K562 (cell line): ENCODE measurements around the gene EXOC6. TPM values are rescaled to one million over a fixed set of nuclear protein-coding genes. Genes with fewer than 3 reads are reported as not detected.
A peak's percentile ranks its signal among the peaks of the same experiment; 100 is the strongest.

ENCODE experiments used
- ARID1B ChIP-seq: fragments of 450-650 bp; IDR thresholded peaks from 2 replicates; pipeline ENCODE4 v1.6.1; 2016; ENCODE audit warnings: antibody characterized with exemption, mild to moderate bottlenecking, inconsistent platforms
- FOXK1 ChIP-seq: sonication (generic); formaldehyde crosslinking; IDR thresholded peaks from 2 replicates; pipeline ENCODE4 v1.8.0; 2022; ENCODE audit warnings: missing genetic modification reagents, mild to moderate bottlenecking, borderline replicate concordance
- GMEB1 ChIP-seq: fragments of 250-450 bp; sonication (Bioruptor Pico); IDR thresholded peaks from 2 replicates; pipeline ENCODE4 v1.4.0; 2020; ENCODE audit warnings: mild to moderate bottlenecking
- HMG20B ChIP-seq: fragments of 250-450 bp; sonication (Bioruptor Pico); IDR thresholded peaks from 2 replicates; pipeline ENCODE4 v1.5.0; 2021; ENCODE audit warnings: mild to moderate bottlenecking
- ILK ChIP-seq: fragments of 450-650 bp; IDR thresholded peaks from 2 replicates; pipeline ENCODE4 v1.6.1; 2016; ENCODE audit warnings: missing genetic modification characterization, low read depth, mild to moderate bottlenecking, missing compliant biosample characterization, moderate library complexity, borderline replicate concordance
- MECOM ChIP-seq: fragments of 250-450 bp; sonication (Bioruptor Pico); IDR thresholded peaks from 2 replicates; pipeline ENCODE4 v1.8.0; 2022; ENCODE audit warnings: inconsistent platforms
- MEF2A ChIP-seq: IDR thresholded peaks from 2 replicates; pipeline ENCODE4 v1.6.1; 2011; ENCODE audit warnings: low read depth, mild to moderate bottlenecking, low read length, moderate library complexity; ENCODE audit not compliant: control insufficient read depth
- MTA1 ChIP-seq: fragments of 450-650 bp; IDR thresholded peaks from 2 replicates; pipeline ENCODE4 v1.6.1; 2017; ENCODE audit warnings: borderline replicate concordance
- NBN ChIP-seq: fragments of 450-650 bp; IDR thresholded peaks from 2 replicates; pipeline ENCODE4 v1.6.1; 2016; ENCODE audit warnings: low read depth, mild to moderate bottlenecking
- NCOA1 ChIP-seq: fragments of 450-650 bp; IDR thresholded peaks from 2 replicates; pipeline ENCODE4 v1.6.1; 2016; ENCODE audit warnings: low read depth
- NR1H2 ChIP-seq: sonication (generic); formaldehyde crosslinking; IDR thresholded peaks from 2 replicates; pipeline ENCODE4 v1.4.0; 2020; ENCODE audit warnings: mild to moderate bottlenecking, missing genetic modification reagents
- RBBP5 ChIP-seq: fragments of 200-600 bp; sonication (generic); IDR thresholded peaks from 2 replicates; pipeline ENCODE4 v1.6.1; 2012; ENCODE audit warnings: borderline replicate concordance, mild to moderate bottlenecking, low read length, control low read depth, inconsistent platforms; ENCODE audit not compliant: insufficient read depth, poor library complexity, severe bottlenecking
- RBM39 ChIP-seq: fragments of 200-400 bp; formaldehyde crosslinking; optimal IDR thresholded peaks from 2 replicates; pipeline ENCODE3; 2018; ENCODE audit warnings: low read depth, low read length
- RNF219 ChIP-seq: fragments of 250-450 bp; sonication (Bioruptor Pico); IDR thresholded peaks from 2 replicates; pipeline ENCODE4 v1.5.0; 2022; ENCODE audit warnings: mild to moderate bottlenecking
- SIN3B ChIP-seq: fragments of 450-650 bp; IDR thresholded peaks from 2 replicates; pipeline ENCODE4 v1.6.1; 2017; ENCODE audit warnings: low read depth, mild to moderate bottlenecking, moderate library complexity
- SLC30A9 ChIP-seq: fragments of 250-450 bp; sonication (Bioruptor Pico); IDR thresholded peaks from 2 replicates; pipeline ENCODE4 v1.8.0; 2022; ENCODE audit warnings: mild to moderate bottlenecking, moderate library complexity
- SMAD3 ChIP-seq: fragments of 450-650 bp; formaldehyde crosslinking; conservative IDR thresholded peaks from 2 replicates; pipeline ENCODE4 v1.4.0; 2020; ENCODE audit warnings: mild to moderate bottlenecking
- SMAD4 ChIP-seq: fragments of 250-450 bp; sonication (Bioruptor Pico); conservative IDR thresholded peaks from 2 replicates; pipeline ENCODE4 v1.8.0; 2021; ENCODE audit warnings: inconsistent platforms, mild to moderate bottlenecking, moderate library complexity
- SP1 ChIP-seq: sonication (generic); formaldehyde crosslinking; IDR thresholded peaks from 2 replicates; pipeline ENCODE4 v1.8.1; 2022; ENCODE audit warnings: mild to moderate bottlenecking, missing genetic modification reagents
- ZBTB17 ChIP-seq: fragments of 450-650 bp; formaldehyde crosslinking; IDR thresholded peaks from 2 replicates; pipeline ENCODE4 v1.4.0; 2020; ENCODE audit warnings: mild to moderate bottlenecking
- ZNF133 ChIP-seq: fragments of 250-450 bp; sonication (Bioruptor Pico); IDR thresholded peaks from 2 replicates; pipeline ENCODE4 v1.4.0; 2020; ENCODE audit warnings: mild to moderate bottlenecking
- ZNF175 ChIP-seq: fragments of 200-800 bp; sonication (Bioruptor generic); IDR thresholded peaks from 2 replicates; pipeline ENCODE4 v1.6.1; 2016; ENCODE audit warnings: low read depth, mild to moderate bottlenecking, missing genetic modification characterization, missing compliant biosample characterization
- ZNF184 ChIP-seq: sonication (generic); formaldehyde crosslinking; IDR thresholded peaks from 2 replicates; pipeline ENCODE4 v1.5.0; 2020; ENCODE audit warnings: missing genetic modification reagents
- ZNF316 ChIP-seq: fragments of 450-650 bp; IDR thresholded peaks from 2 replicates; pipeline ENCODE4 v1.6.1; 2016
- ZNF57 ChIP-seq: fragments of 450-650 bp; formaldehyde crosslinking; IDR thresholded peaks from 2 replicates; pipeline ENCODE4 v1.4.0; 2020; ENCODE audit warnings: mild to moderate bottlenecking, moderate library complexity
- polyA plus RNA-seq, 8 experiments: library from polyadenylated mRNA; depleted of rRNA in 4 of 8; stranded (reverse) in 5 of 8; unstranded in 3 of 8; fragments of >200 nt; fragmentation: Nextera tagmentation in 2 of 8; fragmentation: Illumina TruSeq in 1 of 8; extraction: Ambion mirVana in 2 of 8; extraction: Trizol in 1 of 8; gene quantifications; 2 replicates each; pipeline versions ENCODE4 v1.2.1 to v1.2.3, GENCODE V29; 2011 to 2014; ENCODE audit warnings: inconsistent platforms in 1 of 8, missing spikeins in 1 of 8
- total RNA-seq, 7 experiments: library from RNA; depleted of rRNA in 6 of 7; stranded (reverse); fragments of >200 nt in 6 of 7; fragmentation: Illumina TruSeq in 2 of 7; extraction: Trizol in 2 of 7; gene quantifications; 2 replicates each; pipeline versions ENCODE4 v1.2.1 to v1.2.3, GENCODE V29; 2011 to 2021; ENCODE audit warnings: low replicate concordance in 1 of 7
- TF ChIP-seq, protein P1 (sequence below): fragments of 450-650 bp; formaldehyde crosslinking; IDR thresholded peaks from 2 replicates; pipeline ENCODE4 v1.4.0; 2020; ENCODE audit warnings: mild to moderate bottlenecking, moderate library complexity

EXOC6 gene
- total and polyA plus RNA-seq, 9 of the 15 experiments (the other 6 are each of a cell fraction or from before 2014, with no cell fraction given): 13.9 to 42.8 (median 24.9) TPM

DNA sequence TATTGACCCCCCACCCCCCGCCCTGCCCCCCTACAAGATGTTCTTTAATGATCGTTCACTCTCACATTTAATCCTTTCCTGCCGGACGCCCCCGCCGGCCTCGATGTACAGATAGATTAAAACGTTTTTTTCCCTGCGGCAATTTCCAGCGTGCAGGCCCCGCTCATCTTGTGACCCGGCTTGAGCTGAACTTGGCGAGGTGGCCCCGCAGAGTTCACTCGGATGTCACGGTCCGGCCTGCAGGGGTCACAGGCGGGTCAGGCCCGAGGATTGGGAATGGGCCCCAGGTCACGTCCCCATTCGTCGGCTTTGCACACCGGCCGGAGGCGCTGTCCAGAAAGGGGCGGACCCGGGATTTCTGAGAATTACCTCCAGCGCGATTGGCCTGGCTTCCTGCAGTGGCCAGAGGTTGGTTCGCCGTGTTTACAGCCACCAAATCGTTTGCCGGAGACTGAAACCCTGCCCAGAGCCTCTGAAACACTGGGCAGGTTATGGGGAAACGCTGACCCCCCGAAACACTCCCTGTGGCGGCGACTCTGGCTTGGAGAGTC is 223.4 kb downstream of the EXOC6 start (continued):
- TF ChIP-seq SLC30A9 (no peak), HMG20B (no peak), ARID1B (peak; percentile 56), NCOA1 (peak; percentile 55; the same call in 1 of the 2 replicates), GMEB1 (CRISPR knock-in tag) (no peak), NR1H2 (CRISPR knock-in tag) (no peak), ZBTB17 (0 out of 2 replicates have a peak, but pooled peaks have one; percentile 35), RNF219 (CRISPR knock-in tag) (no peak), FOXK1 (CRISPR knock-in tag) (0 out of 2 replicates have a peak, but pooled peaks have one; percentile 43), RBM39 (no peak), SIN3B (no peak), ILK (tag) (no peak), ZNF184 (CRISPR knock-in tag) (no peak), NBN (peak; percentile 41; the same call in 1 of the 2 replicates), ZNF133 (CRISPR knock-in tag) (no peak), ZNF316 (no peak), SMAD4 (CRISPR knock-in tag) (peak; percentile 80), ZNF57 (CRISPR knock-in tag) (no peak), SMAD3 (no peak), MECOM (CRISPR knock-in tag) (no peak), MTA1 (no peak), MEF2A (no peak), SP1 (CRISPR knock-in tag) (no peak; the same call in 1 of the 2 replicates), ZNF175 (CRISPR knock-in tag) (no peak), RBBP5 (peak; percentile 32)
- TF ChIP-seq, protein P1, sequence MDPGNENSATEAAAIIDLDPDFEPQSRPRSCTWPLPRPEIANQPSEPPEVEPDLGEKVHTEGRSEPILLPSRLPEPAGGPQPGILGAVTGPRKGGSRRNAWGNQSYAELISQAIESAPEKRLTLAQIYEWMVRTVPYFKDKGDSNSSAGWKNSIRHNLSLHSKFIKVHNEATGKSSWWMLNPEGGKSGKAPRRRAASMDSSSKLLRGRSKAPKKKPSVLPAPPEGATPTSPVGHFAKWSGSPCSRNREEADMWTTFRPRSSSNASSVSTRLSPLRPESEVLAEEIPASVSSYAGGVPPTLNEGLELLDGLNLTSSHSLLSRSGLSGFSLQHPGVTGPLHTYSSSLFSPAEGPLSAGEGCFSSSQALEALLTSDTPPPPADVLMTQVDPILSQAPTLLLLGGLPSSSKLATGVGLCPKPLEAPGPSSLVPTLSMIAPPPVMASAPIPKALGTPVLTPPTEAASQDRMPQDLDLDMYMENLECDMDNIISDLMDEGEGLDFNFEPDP: no peak
